ENCODE data around the gene MKLN1. TPM values are rescaled to one million over a fixed set of nuclear protein-coding genes. Genes with fewer than 3 reads are reported as not detected.
"Not testable (repeated sequence)": the region's sequence is repeated elsewhere in the genome, so short reads cannot be mapped to it uniquely, and the experiment has no call there.

Gene MKLN1
- total RNA-seq, 2 experiments from 2014 or later: 12.1 to 56.6 TPM

- no peaks in the 10 kb centered on the region for H3K79me2 ChIP-seq (ENCODE audit: insufficient read depth, low read depth, low read length)
- no peaks in the 10 kb centered on the region for H3K36me3 ChIP-seq (ENCODE audit: insufficient read depth, low read length)
- no peaks in the 10 kb centered on the region for H4K20me1 ChIP-seq (ENCODE audit: insufficient read depth, low read length)
- H2AFZ ChIP-seq (ENCODE audit: low read length): no peak overlapping the region; the same call in 1 of the 2 replicates
- ChIA-PET POLR2A (interaction anchor here (0.6 to 1.4 kb wide), 8 partner anchors 9 to 245 kb away, joined by 3 to 7 read pairs (median 3); no protein-coding TSS in a partner anchor), CTCF (ENCODE audit: unreplicated experiment) (interaction anchor here (1.0 kb wide), 1 partner anchor 233 kb away, joined by 5 read pairs; no protein-coding TSS in a partner anchor)
- DNase-seq (ENCODE audit: low spot score): peak; percentile 37
- BruUV-seq (replicated peaks): no TSS peak
- no peak overlapping the region for H3K4me3 ChIP-seq (ENCODE audit: low read depth, low read length, poor library complexity, severe bottlenecking)
- H3K9me3 ChIP-seq (ENCODE audit: low read length): no peaks in the 10 kb centered on the region
- H3K27ac ChIP-seq (ENCODE audit: low read depth, low read length, poor library complexity, severe bottlenecking): no peak overlapping the region
- peaks cover 6% of the 10 kb centered on the region for H3K4me1 ChIP-seq (ENCODE audit: insufficient read depth, low read length, poor library complexity, severe bottlenecking)
- TF ChIP-seq CTCF (conservative IDR thresholded peaks at IDR 0.05; ENCODE audit: low read length): peak; percentile 74
- no peak for TF ChIP-seq EZH2phosphoT487 (IDR thresholded peaks at IDR 0.05; ENCODE audit: borderline replicate concordance, low read depth, low read length)
- peak overlapping the region; percentile 23; the same call in 1 of the 2 replicates for H3K4me2 ChIP-seq (ENCODE audit: low read length)
- no peaks in the 10 kb centered on the region for H3K9me2 ChIP-seq (ENCODE audit: insufficient read depth, low read length)
- intact Hi-C loops (cut with micrococcal nuclease; ENCODE audit: unreplicated experiment): loop anchor here (1.0 to 5.0 kb wide), 5 partner anchors 179 to 406 kb away; no protein-coding TSS in a partner anchor
Observed at GRCh38 chr7:131302876-131303707, 24.6 kb upstream of the MKLN1 start.

GRCh38 chr7:131305152-131305551, 22.5 kb upstream of the MKLN1 start:
- no peak for TF ChIP-seq EZH2phosphoT487 (IDR thresholded peaks at IDR 0.05; ENCODE audit: borderline replicate concordance, low read depth, low read length)
- no peak for TF ChIP-seq CTCF (conservative IDR thresholded peaks at IDR 0.05; ENCODE audit: low read length)
- no peaks in the 10 kb centered on the region for H3K36me3 ChIP-seq (ENCODE audit: insufficient read depth, low read length)
- H2AFZ ChIP-seq (ENCODE audit: low read length): no peak overlapping the region
- H3K9me3 ChIP-seq (ENCODE audit: low read length): peaks cover 2% of the 10 kb centered on the region; the same call in 1 of the 2 replicates
- intact Hi-C loops (cut with micrococcal nuclease; ENCODE audit: unreplicated experiment): no loop called here
- no peak for DNase-seq (ENCODE audit: low spot score)
- H3K9me2 ChIP-seq (ENCODE audit: insufficient read depth, low read length): no peaks in the 10 kb centered on the region
- CTCF ChIA-PET (ENCODE audit: unreplicated experiment): interaction anchor here (0.6 kb wide), 1 partner anchor 245 kb away, joined by 3 read pairs; no protein-coding TSS in a partner anchor
- no peak overlapping the region for H3K27ac ChIP-seq (ENCODE audit: low read depth, low read length, poor library complexity, severe bottlenecking)
- no peak overlapping the region for H3K4me3 ChIP-seq (ENCODE audit: low read depth, low read length, poor library complexity, severe bottlenecking)
- H3K79me2 ChIP-seq (ENCODE audit: insufficient read depth, low read depth, low read length): no peaks in the 10 kb centered on the region
- POLR2A ChIA-PET: interaction anchor here (1.5 kb wide), 1 partner anchor 196 kb away, joined by 5 read pairs; no protein-coding TSS in a partner anchor
- no TSS peak for BruUV-seq (replicated peaks)
- no peak overlapping the region for H3K4me2 ChIP-seq (ENCODE audit: low read length)
- H3K4me1 ChIP-seq (ENCODE audit: insufficient read depth, low read length, poor library complexity, severe bottlenecking): peaks cover 6% of the 10 kb centered on the region
- H4K20me1 ChIP-seq (ENCODE audit: insufficient read depth, low read length): no peaks in the 10 kb centered on the region

GRCh38 chr7:131306041-131306440, 21.6 kb upstream of the MKLN1 start:
- H3K4me3 ChIP-seq (ENCODE audit: low read depth, low read length, poor library complexity, severe bottlenecking); H3K9me2 ChIP-seq (ENCODE audit: insufficient read depth, low read length); H2AFZ ChIP-seq (ENCODE audit: low read length); H3K27ac ChIP-seq (ENCODE audit: low read depth, low read length, poor library complexity, severe bottlenecking); DNase-seq (ENCODE audit: low spot score); H3K79me2 ChIP-seq (ENCODE audit: insufficient read depth, low read depth, low read length); CTCF ChIA-PET (ENCODE audit: unreplicated experiment); BruUV-seq (replicated peaks); H4K20me1 ChIP-seq (ENCODE audit: insufficient read depth, low read length); intact Hi-C loops (cut with micrococcal nuclease; ENCODE audit: unreplicated experiment); H3K4me1 ChIP-seq (ENCODE audit: insufficient read depth, low read length, poor library complexity, severe bottlenecking); H3K4me2 ChIP-seq (ENCODE audit: low read length); H3K36me3 ChIP-seq (ENCODE audit: insufficient read depth, low read length): not testable (repeated sequence)
- H3K9me3 ChIP-seq (ENCODE audit: low read length): peaks cover 11% of the 10 kb centered on the region; the same call in 1 of the 2 replicates
- POLR2A ChIA-PET: interaction anchor here (0.6 to 1.0 kb wide), 2 partner anchors 60 to 199 kb away, joined by 4 to 5 read pairs; no protein-coding TSS in a partner anchor
